Central memory CD4-positive, alpha-beta T cell (primary cell): ENCODE measurements around the gene CARD16.
"Not testable (repeated sequence)": the region's sequence is repeated elsewhere in the genome, so short reads cannot be mapped to it uniquely, and the experiment has no call there.

ENCODE experiments used
- DNase-seq: peaks from one replicate; pipeline ENCODE4 v3.0.0; 2022

Gene CARD16

DNA sequence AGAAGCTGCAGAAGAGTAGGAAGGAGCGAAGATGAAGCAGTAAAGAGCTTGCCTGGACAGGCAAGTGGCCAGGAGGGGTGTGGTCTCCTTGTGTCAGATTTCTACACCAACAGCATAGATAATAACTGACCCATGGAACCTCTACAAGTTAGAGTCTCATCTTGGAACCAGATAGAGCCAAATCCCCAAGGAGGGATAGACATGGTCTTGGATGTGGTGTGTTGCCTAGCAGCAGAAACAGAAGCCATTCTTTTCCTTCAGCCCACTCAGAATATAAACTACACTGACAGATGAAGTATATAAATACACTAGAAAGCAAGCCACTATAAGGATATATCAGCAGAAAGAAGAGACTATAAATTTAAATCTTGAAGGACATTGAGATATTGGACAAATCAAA, 4.3 kb upstream of the CARD16 start:
- DNase-seq: no peak

DNA sequence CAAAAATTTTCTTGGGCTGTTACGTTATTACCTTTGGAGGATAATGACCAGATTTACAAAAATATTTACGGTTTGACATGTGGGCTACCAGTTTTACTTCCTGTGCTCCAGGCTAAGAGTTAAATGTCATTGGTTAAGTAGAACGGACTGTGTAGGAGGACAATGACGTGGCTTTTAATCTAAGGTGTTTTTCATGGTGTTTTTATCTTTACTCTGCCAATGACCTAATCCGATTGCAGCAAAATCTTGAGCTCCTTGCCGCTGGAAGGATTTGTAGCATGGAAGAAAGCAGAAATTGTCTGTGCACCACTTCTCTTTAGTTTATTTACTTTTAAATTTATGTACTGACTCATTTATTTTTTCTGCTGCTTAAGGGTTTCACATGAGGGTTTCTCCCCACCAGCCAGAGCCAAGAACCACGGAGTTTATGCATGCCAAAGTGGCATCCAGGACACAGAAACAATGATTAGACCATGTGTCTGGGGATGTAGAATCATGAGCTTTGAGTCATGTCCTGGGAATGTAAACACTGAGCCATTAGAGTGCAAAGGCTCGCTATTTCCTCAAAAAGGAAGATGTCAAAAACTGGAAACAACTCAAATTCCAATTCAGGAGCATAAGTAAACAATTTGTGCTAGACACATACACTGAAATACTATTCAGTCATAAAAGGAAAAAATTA, 1.9 kb upstream of the CARD16 start:
- no peak for DNase-seq

DNA sequence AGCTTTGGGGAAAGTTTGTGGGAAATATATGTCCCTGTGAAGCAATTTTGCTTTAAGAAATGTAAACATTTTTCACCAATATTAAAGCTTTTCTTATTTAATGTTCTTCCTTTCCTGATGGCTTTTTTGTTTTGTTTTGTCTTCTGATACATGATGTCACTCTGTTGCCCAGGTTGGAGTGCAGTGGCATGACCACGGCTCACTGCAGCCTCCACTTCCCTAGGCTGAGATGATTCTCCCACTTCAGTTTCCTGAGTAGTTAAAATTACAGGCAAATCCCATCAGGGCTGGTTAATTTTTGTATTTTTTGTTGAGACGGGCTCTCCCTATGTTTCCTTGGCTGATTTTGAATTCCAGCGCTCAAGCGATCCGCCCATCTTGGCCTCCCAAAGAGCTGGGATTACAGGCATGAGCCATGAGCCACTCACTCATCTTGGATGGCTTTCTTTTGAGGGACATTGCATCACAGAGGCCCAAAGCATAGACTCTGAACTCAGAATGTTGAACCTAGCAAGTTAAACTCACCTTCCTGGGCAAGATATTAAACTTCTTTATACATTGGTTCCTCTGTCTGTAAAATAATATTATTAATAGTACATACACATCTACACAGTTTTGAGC, 651 bp upstream of the CARD16 start:
- DNase-seq: no peak

DNA sequence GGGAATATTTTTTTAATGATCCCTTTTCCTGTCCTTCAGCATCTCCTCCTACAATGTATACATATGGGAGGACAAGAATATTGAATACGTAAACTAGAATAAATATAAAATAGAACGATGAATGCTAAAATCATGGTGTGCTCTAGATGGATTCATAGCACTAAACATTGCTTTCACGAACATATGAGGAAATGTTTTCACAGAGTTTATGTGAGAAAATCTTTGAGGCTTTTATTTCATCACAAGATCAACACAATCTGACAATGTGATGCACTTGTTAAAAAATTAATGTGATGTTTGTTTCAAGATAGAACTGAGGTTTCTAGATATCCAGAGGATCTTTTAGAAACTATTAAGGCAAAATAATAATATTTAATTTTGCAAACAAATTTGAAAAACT, 3.0 kb downstream of the CARD16 start:
- no peak for DNase-seq

DNA sequence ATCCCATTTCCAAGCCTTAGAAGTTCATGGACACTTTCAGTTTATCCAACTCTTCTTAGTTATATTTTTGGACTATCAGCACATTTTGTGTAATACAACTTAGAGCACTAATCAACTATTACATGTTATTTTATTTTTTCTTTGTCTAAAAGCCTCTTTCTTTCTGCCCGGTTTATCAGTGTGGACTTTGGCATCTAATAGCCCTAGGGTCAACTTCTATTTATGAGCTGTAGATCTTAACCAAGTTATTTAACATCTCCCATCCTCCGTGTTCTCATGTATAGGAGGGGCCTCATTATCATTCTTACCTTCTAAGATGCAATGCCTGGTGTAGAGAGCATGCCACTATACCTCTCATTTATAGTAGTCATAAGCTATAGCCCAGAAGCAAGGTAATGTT, 4.4 kb downstream of the CARD16 start:
- DNase-seq: no peak

DNA sequence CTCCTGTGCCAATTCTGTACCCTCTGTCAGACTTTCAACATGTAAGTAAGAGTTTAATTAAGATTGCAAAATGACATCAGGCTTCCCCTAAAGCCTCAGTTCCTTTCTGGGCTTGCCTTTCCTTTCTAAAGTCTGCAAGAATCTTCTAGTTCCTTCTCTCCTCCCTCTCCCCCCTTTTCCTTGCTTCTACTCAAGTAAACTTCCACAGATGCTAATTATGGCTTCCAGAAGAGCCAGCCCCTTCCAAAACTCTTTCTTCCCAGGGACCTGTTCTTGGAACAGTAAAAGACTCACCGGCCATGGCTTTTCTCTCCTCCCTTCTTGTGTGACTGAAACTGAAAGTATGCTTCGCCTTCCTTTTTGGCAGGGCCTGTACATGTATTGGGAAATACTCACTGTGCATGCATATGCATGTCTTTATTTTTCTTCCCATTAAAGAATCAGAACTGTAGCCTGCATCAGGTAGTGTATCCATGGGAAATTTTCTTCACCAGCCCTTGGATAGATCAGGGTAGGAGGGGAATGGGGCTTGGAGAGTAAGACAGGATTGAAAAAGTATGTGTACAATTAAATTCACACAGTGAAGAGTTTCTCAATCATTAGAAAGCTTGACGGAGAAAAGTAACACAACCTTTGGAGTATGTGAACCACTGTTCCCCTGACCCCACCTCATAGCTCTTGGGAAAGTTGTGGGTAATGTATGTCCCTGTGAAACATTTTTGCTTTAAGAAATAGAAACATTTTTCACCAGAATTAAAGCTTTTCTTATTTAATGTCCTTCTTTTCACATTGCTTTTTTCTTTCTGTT, 10.1 kb downstream of the CARD16 start, which contains the start of gene CASP1:
CASP1 (minus strand) TSS at position 332 of the 808 bp plus-strand sequence; CDS start at position 301, 31 bp downstream.
- DNase-seq: peak; percentile 36

DNA sequence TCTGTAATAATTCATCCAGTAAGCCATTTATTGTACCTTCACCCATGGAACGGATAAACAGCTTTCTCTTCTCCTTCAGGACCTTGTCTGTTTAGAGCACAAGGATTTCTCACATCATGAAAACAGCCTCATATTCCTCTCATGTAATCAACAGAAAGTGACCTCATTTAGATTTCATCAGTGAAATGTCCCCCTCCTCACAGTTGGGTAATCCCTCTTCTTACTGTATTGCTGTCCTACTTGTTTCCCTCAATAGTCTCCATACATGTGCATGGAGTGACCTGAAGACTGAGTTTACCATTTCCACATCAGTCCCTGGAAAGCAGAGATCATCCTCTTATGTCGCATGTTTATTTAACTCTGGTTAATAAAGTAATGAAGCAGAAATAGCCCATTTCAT, 10.7 kb downstream of the CARD16 start:
- not testable (repeated sequence) for DNase-seq

DNA sequence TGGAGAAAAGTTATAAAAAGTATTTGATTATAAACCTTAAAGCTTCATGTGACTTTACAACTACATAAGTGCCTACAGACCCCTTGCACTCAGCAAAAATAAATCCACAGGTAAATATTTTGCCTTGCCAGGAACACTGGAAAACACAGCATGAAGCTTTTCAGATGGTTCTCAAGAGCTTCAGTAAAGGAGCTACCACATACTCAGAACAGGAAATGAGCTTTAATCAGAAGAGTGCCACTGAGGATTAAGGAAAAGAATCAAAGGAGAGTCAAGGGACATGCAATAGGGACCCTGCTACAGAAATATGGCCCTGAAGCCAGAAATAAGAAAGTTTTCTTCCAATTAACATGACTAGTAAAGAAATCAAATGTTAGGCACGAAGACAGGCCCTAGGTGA, 11.4 kb downstream of the CARD16 start:
- no peak for DNase-seq

DNA sequence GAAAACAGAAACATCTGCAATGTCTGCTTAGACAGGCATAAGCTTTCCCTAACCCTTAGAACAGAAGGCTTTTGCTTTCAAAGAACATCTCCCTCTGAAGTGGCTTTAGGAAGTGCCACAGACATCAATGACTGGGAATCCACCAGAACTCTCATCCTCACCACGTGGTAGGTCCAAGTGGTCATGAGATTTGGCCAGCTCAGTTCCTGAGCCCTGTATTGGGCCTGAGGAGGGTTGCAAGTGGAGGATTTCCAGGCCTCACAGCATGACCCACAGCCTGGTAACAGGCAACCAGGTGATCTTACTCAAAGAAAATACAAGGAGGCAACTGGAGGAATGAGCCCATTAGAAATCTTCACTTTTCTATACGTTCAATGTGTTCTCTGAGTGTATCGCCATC, 11.8 kb downstream of the CARD16 start:
- DNase-seq: no peak

DNA sequence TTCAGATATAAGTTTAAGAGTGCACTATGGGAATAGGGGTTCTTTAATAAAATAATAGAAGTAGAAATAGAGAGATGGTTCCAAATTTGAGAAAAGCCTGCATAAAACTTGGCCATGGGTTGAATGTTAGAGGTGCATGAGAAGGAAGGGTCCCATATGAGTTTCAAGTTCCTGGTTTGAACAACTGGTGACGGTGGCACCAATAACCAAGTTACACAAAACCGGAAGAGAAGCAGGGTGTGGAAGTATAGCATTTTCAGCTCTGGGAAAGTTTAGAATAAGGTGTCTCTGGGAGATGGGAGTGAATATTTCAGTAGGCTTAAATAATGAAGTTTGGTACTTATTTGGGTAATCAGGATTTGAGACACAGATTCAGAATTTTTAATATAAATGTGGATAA, 12.6 kb downstream of the CARD16 start:
- no peak for DNase-seq

DNA sequence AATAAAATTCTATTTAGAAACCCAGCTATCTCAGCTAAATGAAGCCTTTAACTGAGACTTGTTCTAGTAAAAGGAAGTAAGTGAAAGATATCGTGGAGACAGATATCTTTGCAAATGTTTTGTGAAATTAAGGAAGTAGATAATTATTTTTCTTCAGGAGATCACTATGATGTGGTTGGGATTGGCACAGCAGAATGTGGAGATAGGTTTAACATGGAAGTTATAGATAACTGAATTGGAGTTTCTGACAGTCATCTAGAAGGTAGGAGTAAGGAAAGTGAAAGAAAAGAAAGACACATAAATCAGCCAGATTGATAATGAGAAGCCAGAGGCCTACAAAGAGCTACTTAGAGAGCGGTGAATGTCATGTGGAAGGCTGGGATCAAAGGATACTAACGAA, 17.5 kb downstream of the CARD16 start:
- no peak for DNase-seq

DNA sequence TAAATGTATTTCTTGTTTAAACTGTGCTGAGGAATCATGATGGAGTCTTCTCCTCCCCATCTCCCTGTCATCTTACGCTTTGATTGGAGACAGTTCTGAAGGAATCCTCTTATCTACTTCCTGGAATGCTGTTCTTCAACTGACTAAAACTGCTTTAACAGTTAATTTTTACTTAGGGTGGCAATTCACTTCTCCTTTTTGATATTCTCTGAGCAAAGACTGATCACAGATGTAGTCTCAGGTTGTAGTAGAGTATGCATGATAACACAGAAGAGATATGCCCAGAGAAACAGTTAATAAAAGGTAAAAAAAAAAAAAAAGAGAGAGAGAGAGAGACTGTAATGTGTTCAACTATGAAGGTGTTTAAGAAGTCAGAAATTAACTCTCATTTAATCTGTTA, 20.7 kb downstream of the CARD16 start:
- DNase-seq: no peak

DNA sequence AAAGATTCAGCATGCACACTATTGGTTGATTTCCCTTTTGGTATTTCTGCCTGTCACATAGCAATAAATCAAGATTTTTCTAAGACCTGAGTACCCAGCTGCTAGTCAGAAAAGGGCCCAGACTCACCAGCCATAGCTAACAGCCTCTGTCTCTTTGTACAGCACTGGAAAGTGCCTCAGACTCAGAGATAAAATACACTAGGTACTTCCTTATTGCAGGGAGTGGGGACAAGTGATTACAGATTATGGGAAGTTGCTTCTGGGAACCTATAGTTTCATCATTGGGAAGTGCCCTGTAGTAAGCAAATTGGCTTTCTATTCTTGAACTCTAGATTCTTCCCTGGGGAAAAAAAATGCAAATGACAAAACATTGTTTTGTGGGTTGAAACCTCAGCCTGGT, 22.1 kb downstream of the CARD16 start, which contains the start of gene CASP5:
CASP5 (minus strand) TSS at position 166 of the 400 bp plus-strand sequence; CDS start at position 134, 32 bp downstream.
- no peak for DNase-seq

DNA sequence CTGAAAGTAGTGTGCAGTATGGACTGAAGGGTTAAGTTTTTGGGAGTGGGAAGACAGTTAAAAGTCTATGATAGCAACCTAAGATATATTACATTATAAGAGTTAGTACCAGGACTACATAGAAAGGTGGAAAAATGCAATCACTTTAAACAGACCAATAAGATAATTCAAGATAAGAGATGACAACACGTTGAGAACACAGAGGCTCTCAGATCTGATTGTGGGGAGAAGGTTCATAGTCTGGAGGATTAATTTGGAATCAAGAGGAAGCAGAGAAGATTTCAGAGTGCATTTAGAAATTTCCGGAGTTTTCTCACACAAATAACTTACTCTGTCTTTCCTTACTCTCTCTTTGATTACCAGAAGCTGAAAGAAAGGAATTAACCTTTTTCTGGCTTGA, 22.6 kb downstream of the CARD16 start:
- DNase-seq: no peak

DNA sequence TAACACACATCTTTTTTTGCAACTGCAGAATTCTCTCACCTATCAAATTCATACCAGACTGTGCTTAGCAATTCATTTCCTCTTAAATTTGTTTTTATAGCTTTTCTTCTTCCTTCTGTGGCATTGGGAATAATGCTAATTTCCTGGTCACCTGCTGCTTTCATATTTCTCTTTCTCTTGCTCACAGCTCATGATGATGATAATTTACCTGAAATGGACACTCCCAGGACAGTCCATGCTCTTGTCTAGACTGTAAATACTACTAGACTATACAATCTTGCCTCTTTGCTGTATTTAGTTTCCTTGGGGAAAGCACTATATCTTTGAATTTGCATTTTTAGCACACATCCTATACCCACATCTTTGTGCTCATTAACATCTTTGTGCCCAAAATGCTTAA, 37.7 kb downstream of the CARD16 start:
- no peak for DNase-seq

DNA sequence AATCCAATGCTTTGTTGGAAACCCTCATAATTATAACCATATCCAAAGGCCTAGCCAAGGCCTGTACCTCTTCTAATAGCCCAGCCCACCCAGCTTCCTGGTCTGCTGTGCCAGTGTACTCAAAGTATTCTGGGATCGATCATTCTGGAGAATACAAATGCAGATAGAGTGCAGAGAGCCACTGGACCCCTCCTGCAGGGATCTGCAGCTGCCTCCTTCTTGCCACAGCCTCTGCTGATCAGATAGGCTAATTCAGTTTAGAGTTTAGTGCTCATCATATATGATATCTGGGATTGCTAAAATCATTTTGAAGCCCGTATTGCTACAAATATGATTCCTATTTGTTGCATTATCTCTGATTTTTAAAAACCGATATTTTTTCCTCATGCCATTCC, 39.7 kb downstream of the CARD16 start:
- no peak for DNase-seq

DNA sequence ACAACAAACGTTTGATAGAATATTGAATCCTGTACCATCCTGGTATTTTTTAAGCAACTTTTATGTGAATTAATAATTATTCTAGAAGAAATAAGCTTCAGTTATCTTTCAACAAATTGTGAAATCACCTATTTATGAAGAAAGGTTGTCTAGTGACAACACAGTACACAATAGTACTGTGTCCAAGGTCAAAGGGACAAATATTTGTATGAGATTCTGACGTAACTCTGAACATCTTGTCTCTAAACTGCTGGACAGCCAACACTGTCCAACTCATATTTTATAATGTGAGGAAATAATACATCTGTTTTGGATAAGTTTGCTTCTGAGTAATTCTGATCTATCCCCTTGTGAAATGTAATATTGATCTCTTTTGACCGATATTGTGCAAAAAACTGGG, 41.1 kb downstream of the CARD16 start:
- no peak for DNase-seq

DNA sequence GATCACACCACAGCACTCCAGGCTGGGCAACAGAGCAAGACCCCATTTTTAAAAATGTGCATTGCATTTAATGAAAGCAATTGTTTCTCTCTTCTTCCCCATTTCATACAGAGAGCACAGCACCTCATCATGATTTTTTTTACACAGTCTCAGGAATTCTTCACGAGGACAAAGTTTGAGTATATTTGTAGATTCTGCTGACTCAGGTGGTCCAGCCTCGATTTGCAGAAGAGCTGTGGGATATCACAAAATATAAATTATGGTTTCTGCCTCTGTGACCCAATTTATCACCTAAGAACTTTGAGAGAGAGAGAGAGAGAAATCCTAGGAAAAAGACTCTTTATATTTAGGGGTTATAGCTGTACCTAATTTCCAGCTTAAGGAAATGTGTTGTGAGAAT, 42.0 kb downstream of the CARD16 start:
- no peak for DNase-seq

DNA sequence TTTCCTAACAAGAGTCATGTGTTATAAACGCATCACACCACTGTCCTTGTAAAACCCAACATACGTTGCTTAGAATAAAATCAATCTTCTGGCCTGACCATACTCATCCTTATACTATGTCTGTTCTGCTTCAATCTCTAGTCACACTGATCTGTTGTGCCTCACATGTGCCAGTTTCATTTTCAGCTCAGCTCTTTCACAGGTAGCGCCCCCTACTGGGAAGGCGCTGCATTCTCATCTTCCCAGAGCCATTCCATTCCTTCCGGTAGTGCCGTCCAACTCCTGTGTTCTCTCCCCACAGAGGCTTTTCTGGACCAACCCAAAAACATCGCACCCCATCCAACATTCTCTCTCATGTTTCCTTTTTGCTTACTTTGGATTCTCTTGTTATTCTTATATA, 44.3 kb downstream of the CARD16 start:
- DNase-seq: peak; percentile 38

DNA sequence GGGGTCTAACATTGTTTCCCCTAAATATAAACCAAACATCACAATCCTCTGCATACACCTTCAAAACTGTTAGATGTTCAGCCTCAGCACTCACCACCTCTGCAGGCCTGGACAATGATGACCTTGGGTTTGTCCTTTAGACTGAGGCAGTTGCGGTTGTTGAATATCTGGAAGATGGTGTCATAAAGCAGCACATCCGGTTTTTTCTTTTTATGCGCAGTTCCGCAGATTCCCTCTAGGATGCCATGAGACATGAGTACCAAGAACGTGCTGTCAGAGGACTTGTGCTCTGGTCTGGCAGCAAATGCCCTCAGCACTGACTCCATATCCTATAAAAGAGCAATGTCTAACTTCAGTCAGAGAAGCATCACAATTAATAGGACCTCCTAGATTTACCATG, 45.0 kb downstream of the CARD16 start:
- DNase-seq: no peak

DNA sequence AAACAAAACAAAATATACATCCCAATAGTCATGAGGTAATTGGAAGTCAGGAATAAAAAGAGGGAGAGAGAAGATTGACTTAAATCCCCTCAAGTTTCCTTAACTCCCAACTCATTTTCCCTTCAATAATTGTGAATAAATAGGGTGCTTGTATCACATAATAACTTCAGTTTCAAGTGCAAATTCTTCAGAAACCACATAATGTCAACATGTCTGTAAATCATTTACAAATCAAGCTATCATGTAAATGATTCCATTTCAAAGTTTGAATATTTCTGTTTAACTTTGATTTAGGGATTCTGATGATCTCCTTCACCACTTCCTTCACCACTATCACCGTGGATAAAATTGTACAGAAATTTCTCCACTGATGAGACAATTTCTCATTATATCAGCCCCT, 45.4 kb downstream of the CARD16 start:
- DNase-seq: no peak

DNA sequence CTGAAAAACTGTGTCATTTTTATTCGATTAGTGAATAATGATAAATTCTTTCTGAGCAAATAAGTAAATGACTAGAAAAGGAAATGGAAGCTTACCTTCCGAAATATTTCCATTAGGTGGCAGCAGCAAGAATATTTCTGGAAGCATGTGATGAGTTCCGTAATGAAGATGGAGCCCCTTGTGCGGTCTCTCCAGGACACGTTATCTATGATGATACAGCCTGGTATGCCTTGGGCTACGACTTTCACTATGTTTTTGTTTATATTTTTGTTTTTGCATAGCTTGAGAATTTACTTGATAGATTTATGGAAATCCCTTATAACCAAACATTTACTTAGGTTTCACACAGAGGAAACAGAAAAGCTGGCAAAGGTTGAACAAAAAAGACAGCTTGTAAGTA, 47.8 kb downstream of the CARD16 start:
- DNase-seq: no peak

DNA sequence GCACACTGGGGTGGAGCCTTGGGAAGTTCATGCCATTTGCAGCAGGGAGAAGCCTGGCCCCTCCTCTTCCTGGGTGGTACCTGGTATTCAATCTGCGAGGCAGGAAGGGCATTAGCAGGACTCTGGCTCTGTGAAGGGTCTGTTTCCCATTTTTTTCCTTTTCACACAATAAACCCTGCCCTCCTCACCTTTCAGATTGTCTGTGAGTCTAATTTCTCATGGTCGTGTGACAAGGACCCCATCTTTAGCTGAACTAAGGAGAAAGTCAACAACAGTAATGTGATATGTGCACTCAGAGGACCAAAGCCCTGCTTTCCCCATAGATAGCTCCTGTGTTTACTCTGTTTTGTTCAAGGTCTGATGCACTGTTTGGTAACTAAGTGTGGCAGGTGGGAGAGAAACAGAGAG, 50.1 kb downstream of the CARD16 start:
- no peak for DNase-seq

DNA sequence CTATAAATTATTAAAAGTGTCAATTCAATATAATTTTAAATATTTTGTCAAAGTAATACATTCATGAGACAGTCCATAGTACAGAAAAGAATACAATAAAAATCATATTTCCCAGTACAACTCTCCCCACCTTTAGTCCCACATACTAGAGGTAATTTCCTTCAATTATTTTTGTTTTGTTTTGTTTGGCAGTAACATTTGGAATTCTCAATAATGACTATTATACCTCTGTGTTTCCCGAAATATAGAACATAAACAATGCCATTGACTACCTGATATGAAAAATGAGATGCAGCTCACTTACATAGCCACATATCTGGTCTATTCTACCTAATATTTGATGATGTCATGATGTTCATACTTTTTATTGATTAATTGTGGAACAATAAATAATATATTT, 52.4 kb downstream of the CARD16 start:
- no peak for DNase-seq
